Measurements from ENCODE around the gene RFC3.

RFC3 gene

GRCh38 chr13:33884531-33885220, 66.7 kb downstream of the RFC3 start:
- DNase-seq = no peak
- intact Hi-C loops (cut with DNase I) = no loop called here
